HCT116 (cell line): ENCODE measurements around the gene SF3B1. TPM values are rescaled to one million over a fixed set of nuclear protein-coding genes. Genes with fewer than 3 reads are reported as not detected.

ENCODE experiments used
- ATAC-seq: fragments of 200-7000 bp; cut with Tn5 transposase; 2 replicates; pipeline ENCODE4 v1.9.1; 2020; ENCODE audit warnings: mild to moderate bottlenecking, moderate library complexity
- BruUV-seq: library from RNA; stranded (reverse); fragments of 400-500 nt; replicated peaks from 2 replicates; lab custom pipeline; 2021; lab: Mats Ljungman, UMichigan
- CTCF ChIA-PET: fragments of 300-600 bp; sonication (Branson Sonifier 250); formaldehyde crosslinking; loops from one replicate; lab custom pipeline; 2021; ENCODE audit warnings: antibody characterized with exemption; lab: Charles Lee
- POLR2A ChIA-PET: fragments of 300-600, 350-600 bp; sonication (Branson Sonifier 250); formaldehyde crosslinking; loops from one replicate; lab custom pipeline; 2021; ENCODE audit warnings: antibody characterized with exemption; lab: Charles Lee
- RAD21 ChIA-PET, 2 experiments: fragments of 300-600 bp; sonication (Branson Sonifier 250); formaldehyde crosslinking; loops; one replicate each; lab custom pipeline; 2023; ENCODE audit warnings: low total read pairs in 2 of 2; ENCODE audit not compliant: uncharacterized antibody in 2 of 2, unreplicated experiment in 2 of 2, low non-redundant PET in 1 of 2; lab: Charles Lee
- DNase-seq: peaks from one replicate; pipeline ENCODE4 v3.0.0-alpha.2; 2010; ENCODE audit warnings: low read depth, low spot score
- H2AFZ ChIP-seq: fragments of 200-600 bp; shearing (Covaris generic), sonication (generic); 2 replicates; pipeline ENCODE4 v1.6.1; 2017; ENCODE audit warnings: low read depth, mixed run types, mixed read lengths, antibody characterized with exemption, low read length; ENCODE audit not compliant: poor library complexity, severe bottlenecking
- H3K27ac ChIP-seq: 2 replicates; pipeline ENCODE4 v1.5.1; 2012; ENCODE audit warnings: low read depth, low read length
- H3K27me3 ChIP-seq: fragments of 200-600 bp; sonication (generic); 2 replicates; pipeline ENCODE4 v1.6.1; 2016; ENCODE audit warnings: mixed run types, low read length, mixed read lengths; ENCODE audit not compliant: insufficient read depth
- H3K36me3 ChIP-seq, 2 experiments: fragments of 200-500 bp in 1 of 2; fragments of 200-600 bp in 1 of 2; sonication (Bioruptor generic) in 1 of 2; sonication (generic) in 1 of 2; 2 replicates each; pipeline versions ENCODE4 v1.5.1 to v1.6.1; 2014 to 2016; ENCODE audit warnings: low read length in 2 of 2, inconsistent platforms in 1 of 2, mixed read lengths in 1 of 2, mixed run types in 1 of 2; ENCODE audit not compliant: insufficient read depth in 2 of 2, control insufficient read depth in 1 of 2
- H3K4me1 ChIP-seq, 2 experiments: fragments of 200-600 bp in 1 of 2; sonication (generic) in 1 of 2; 2 replicates each; pipeline versions ENCODE4 v1.5.1 to v1.6.1; 2012 to 2017; ENCODE audit warnings: low read length in 2 of 2, inconsistent platforms in 1 of 2, mild to moderate bottlenecking in 1 of 2, mixed read lengths in 1 of 2, mixed run types in 1 of 2, moderate library complexity in 1 of 2; ENCODE audit not compliant: insufficient read depth in 2 of 2, control insufficient read depth in 1 of 2
- H3K4me2 ChIP-seq: fragments of 200-600 bp; sonication (generic); 2 replicates; pipeline ENCODE4 v1.6.1; 2017; ENCODE audit warnings: mixed run types, low read length, mixed read lengths
- H3K4me3 ChIP-seq, 2 experiments: fragments of 200-600 bp in 1 of 2; sonication (generic) in 1 of 2; replicated peaks in 1 of 2; 2 replicates each; pipeline ENCODE4 v1.5.1; 2011 to 2016; ENCODE audit warnings: low read length in 2 of 2, control low read depth in 1 of 2, low read depth in 1 of 2, mild to moderate bottlenecking in 1 of 2, mixed read lengths in 1 of 2, mixed run types in 1 of 2
- H3K79me2 ChIP-seq: fragments of 200-600 bp; sonication (generic); 2 replicates; pipeline ENCODE4 v1.6.1; 2017; ENCODE audit warnings: mild to moderate bottlenecking, mixed run types, low read length, moderate library complexity, mixed read lengths; ENCODE audit not compliant: insufficient read depth
- H3K9ac ChIP-seq: fragments of 200-600 bp; sonication (generic); 2 replicates; pipeline ENCODE4 v1.6.1; 2016; ENCODE audit warnings: low read length, mixed read lengths
- H3K9me2 ChIP-seq: fragments of 200-600 bp; sonication (generic), shearing (Covaris generic); 2 replicates; pipeline ENCODE4 v1.6.1; 2017; ENCODE audit warnings: mixed run types, mild to moderate bottlenecking, moderate library complexity; ENCODE audit not compliant: insufficient read depth
- H3K9me3 ChIP-seq, 2 experiments: fragments of 200-500 bp in 1 of 2; fragments of 200-600 bp in 1 of 2; sonication (Bioruptor generic) in 1 of 2; sonication (generic) in 1 of 2; 2 replicates each; pipeline ENCODE4 v1.6.1; 2014 to 2017; ENCODE audit warnings: low read length in 2 of 2, mixed read lengths in 2 of 2, inconsistent platforms in 1 of 2, low read depth in 1 of 2, mild to moderate bottlenecking in 1 of 2, mixed run types in 1 of 2, moderate library complexity in 1 of 2; ENCODE audit not compliant: control insufficient read depth in 1 of 2, insufficient read depth in 1 of 2
- H4K20me1 ChIP-seq: fragments of 200-600 bp; sonication (generic), shearing (Covaris generic); 2 replicates; pipeline ENCODE4 v1.6.1; 2017; ENCODE audit warnings: mixed run types, mild to moderate bottlenecking, moderate library complexity; ENCODE audit not compliant: insufficient read depth
- ELF1 ChIP-seq: IDR thresholded peaks from 2 replicates; pipeline ENCODE4 v1.6.1; 2012; ENCODE audit warnings: low read depth, borderline replicate concordance
- FOSL1 ChIP-seq: IDR thresholded peaks from 2 replicates; pipeline ENCODE4 v1.6.1; 2012; ENCODE audit warnings: low read depth
- JUND ChIP-seq: IDR thresholded peaks from 2 replicates; pipeline ENCODE4 v1.6.1; 2012
- MAX ChIP-seq: IDR thresholded peaks from 2 replicates; pipeline ENCODE4 v1.6.1; 2012
- POLR2A ChIP-seq: IDR thresholded peaks from 2 replicates; pipeline ENCODE4 v1.7.0; 2011; ENCODE audit warnings: borderline replicate concordance; ENCODE audit not compliant: insufficient read depth, insufficient read length; ENCODE audit errors: extremely low read depth
- RAD21 ChIP-seq: IDR thresholded peaks from 2 replicates; pipeline ENCODE4 v1.6.1; 2012; ENCODE audit warnings: low read depth, mild to moderate bottlenecking
- REST ChIP-seq: IDR thresholded peaks from 2 replicates; pipeline ENCODE4 v1.6.1; 2012; ENCODE audit warnings: low read depth
- SRF ChIP-seq: IDR thresholded peaks from 2 replicates; pipeline ENCODE4 v1.6.1; 2012; ENCODE audit warnings: low read depth
- TCF7L2 ChIP-seq: IDR thresholded peaks from 2 replicates; pipeline ENCODE4 v1.7.0; 2011; ENCODE audit warnings: borderline replicate concordance, inconsistent platforms; ENCODE audit not compliant: insufficient read depth, insufficient read length; ENCODE audit errors: extremely low read depth
- intact Hi-C: fragments of 100-400 bp; cut with micrococcal nuclease; formaldehyde crosslinking; loops from 2 replicates; pipeline ENCODE4 v1.10.0; 2022
- total RNA-seq: library from RNA; stranded (reverse); gene quantifications from one replicate; pipeline ENCODE4 v1.2.1, GENCODE V29; 2021; ENCODE audit not compliant: unreplicated experiment
- TF ChIP-seq, protein P1 (sequence below), 3 experiments: fragments of 200-600 bp in 1 of 3; sonication (generic) in 1 of 3; IDR thresholded peaks in 2 of 3; conservative IDR thresholded peaks in 1 of 3; 2 replicates each; pipeline ENCODE4 v1.5.1; 2012 to 2017; ENCODE audit warnings: low read depth in 2 of 3, low read length in 2 of 3, antibody characterized with exemption in 1 of 3, borderline replicate concordance in 1 of 3, control low read depth in 1 of 3, mild to moderate bottlenecking in 1 of 3, mixed read lengths in 1 of 3, mixed run types in 1 of 3, moderate library complexity in 1 of 3; ENCODE audit not compliant: insufficient read depth in 1 of 3
- TF ChIP-seq, protein P2 (sequence below): IDR thresholded peaks from 2 replicates; pipeline ENCODE4 v1.6.1; 2011; ENCODE audit warnings: mild to moderate bottlenecking, low read length, moderate library complexity; ENCODE audit not compliant: insufficient replicate concordance; ENCODE audit errors: extremely low read depth

SF3B1 gene
- total RNA-seq, 1 experiment from 2014 or later, result 282 TPM

GRCh38 chr2:197348721-197349360, 86.0 kb downstream of the SF3B1 start (continued):
- TF ChIP-seq MAX (no peak), TCF7L2 (no peak), JUND (no peak), POLR2A (no peak), SRF (no peak), RAD21 (no peak), ELF1 (no peak)

- Histone ChIP-seq H3K36me3 (no peaks in the 10 kb centered on the region), H3K27ac (no peak overlapping the region), H3K9ac (no peak overlapping the region), H3K79me2 (no peaks in the 10 kb centered on the region), H2AFZ (no peak overlapping the region), H3K9me3 (no peaks in the 10 kb centered on the region), H3K9me2 (no peaks in the 10 kb centered on the region), H4K20me1 (no peaks in the 10 kb centered on the region), H3K4me2 (no peak overlapping the region), H3K27me3 (no peaks in the 10 kb centered on the region), H3K4me3 (no peak overlapping the region), H3K4me1 (peaks cover 0 to 3% of the 10 kb centered on the region in 2 experiments; a peak in 1 of 4 replicates)
- CTCF ChIA-PET, result no interaction called here
- DNase-seq (no peak), ATAC-seq (no peak)
- intact Hi-C loops, result no loop called here
- POLR2A ChIA-PET, result no interaction called here
- BruUV-seq, result no TSS peak
- TF ChIP-seq ELF1 (no peak), POLR2A (no peak), FOSL1 (no peak), REST (no peak), TCF7L2 (no peak), MAX (no peak)
- TF ChIP-seq, protein P1, sequence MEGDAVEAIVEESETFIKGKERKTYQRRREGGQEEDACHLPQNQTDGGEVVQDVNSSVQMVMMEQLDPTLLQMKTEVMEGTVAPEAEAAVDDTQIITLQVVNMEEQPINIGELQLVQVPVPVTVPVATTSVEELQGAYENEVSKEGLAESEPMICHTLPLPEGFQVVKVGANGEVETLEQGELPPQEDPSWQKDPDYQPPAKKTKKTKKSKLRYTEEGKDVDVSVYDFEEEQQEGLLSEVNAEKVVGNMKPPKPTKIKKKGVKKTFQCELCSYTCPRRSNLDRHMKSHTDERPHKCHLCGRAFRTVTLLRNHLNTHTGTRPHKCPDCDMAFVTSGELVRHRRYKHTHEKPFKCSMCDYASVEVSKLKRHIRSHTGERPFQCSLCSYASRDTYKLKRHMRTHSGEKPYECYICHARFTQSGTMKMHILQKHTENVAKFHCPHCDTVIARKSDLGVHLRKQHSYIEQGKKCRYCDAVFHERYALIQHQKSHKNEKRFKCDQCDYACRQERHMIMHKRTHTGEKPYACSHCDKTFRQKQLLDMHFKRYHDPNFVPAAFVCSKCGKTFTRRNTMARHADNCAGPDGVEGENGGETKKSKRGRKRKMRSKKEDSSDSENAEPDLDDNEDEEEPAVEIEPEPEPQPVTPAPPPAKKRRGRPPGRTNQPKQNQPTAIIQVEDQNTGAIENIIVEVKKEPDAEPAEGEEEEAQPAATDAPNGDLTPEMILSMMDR (IDR thresholded peaks at IDR 0.05 in 2 of 3, conservative IDR thresholded peaks at IDR 0.05 in 1 of 3; ENCODE audit: borderline replicate concordance in 1 of 3, insufficient read depth in 1 of 3, low read depth in 2 of 3, low read length in 2 of 3), result no peak
- TF ChIP-seq, protein P2, sequence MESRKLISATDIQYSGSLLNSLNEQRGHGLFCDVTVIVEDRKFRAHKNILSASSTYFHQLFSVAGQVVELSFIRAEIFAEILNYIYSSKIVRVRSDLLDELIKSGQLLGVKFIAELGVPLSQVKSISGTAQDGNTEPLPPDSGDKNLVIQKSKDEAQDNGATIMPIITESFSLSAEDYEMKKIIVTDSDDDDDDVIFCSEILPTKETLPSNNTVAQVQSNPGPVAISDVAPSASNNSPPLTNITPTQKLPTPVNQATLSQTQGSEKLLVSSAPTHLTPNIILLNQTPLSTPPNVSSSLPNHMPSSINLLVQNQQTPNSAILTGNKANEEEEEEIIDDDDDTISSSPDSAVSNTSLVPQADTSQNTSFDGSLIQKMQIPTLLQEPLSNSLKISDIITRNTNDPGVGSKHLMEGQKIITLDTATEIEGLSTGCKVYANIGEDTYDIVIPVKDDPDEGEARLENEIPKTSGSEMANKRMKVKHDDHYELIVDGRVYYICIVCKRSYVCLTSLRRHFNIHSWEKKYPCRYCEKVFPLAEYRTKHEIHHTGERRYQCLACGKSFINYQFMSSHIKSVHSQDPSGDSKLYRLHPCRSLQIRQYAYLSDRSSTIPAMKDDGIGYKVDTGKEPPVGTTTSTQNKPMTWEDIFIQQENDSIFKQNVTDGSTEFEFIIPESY, result no peak
- RAD21 ChIA-PET, result no interaction called here
Observed at GRCh38 chr2:197345846-197346370, 88.9 kb downstream of the SF3B1 start.
